GM13977 (cell line): ENCODE data around the gene DNAL4.

Experiments used
- DNase-seq: peaks from one replicate; pipeline ENCODE4 v3.0.0; 2012; ENCODE audit warnings: low spot score
- in situ Hi-C: fragments of 300-500 bp; cut with MboI; formaldehyde crosslinking; loops from one replicate; pipeline ENCODE4 v1.12.0; 2022; ENCODE audit warnings: low sequenced_read_pairs, low pct_unique_long_range_greater_than_20kb, mixed read lengths, inconsistent platforms; ENCODE audit not compliant: unreplicated experiment
- TF ChIP-seq, protein P1 (sequence below): IDR thresholded peaks from 2 replicates; pipeline ENCODE4 v1.5.1; 2012; ENCODE audit warnings: mild to moderate bottlenecking, control low read depth; ENCODE audit not compliant: insufficient read depth; ENCODE audit errors: extremely low read depth, missing control alignments

Gene DNAL4

GRCh38 chr22:38832005-38832978, 38.3 kb upstream of the DNAL4 start:
- no peak for DNase-seq
- TF ChIP-seq, protein P1, sequence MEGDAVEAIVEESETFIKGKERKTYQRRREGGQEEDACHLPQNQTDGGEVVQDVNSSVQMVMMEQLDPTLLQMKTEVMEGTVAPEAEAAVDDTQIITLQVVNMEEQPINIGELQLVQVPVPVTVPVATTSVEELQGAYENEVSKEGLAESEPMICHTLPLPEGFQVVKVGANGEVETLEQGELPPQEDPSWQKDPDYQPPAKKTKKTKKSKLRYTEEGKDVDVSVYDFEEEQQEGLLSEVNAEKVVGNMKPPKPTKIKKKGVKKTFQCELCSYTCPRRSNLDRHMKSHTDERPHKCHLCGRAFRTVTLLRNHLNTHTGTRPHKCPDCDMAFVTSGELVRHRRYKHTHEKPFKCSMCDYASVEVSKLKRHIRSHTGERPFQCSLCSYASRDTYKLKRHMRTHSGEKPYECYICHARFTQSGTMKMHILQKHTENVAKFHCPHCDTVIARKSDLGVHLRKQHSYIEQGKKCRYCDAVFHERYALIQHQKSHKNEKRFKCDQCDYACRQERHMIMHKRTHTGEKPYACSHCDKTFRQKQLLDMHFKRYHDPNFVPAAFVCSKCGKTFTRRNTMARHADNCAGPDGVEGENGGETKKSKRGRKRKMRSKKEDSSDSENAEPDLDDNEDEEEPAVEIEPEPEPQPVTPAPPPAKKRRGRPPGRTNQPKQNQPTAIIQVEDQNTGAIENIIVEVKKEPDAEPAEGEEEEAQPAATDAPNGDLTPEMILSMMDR, result no peak
- in situ Hi-C loops, result no loop called here

- DNase-seq, result no peak
- in situ Hi-C loops, result no loop called here
- TF ChIP-seq, protein P1, result no peak
Measured at GRCh38 chr22:38831166-38831945, 37.4 kb upstream of the DNAL4 start.

DNA sequence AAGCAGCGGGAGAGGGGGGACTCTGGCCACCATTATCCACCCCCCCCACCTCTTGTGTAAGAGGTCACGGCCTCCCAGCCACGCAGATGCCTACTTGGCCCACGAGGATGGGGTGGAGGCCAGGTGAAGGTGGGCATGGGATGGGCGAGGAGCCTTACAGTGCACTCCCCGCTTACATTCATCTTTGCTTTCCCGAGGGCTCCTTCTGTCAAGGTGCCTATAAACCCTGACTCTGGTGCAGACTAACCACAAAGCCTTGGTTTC, 36.8 kb upstream of the DNAL4 start:
- in situ Hi-C loops, result no loop called here
- TF ChIP-seq, protein P1, result no peak
- no peak for DNase-seq

DNA sequence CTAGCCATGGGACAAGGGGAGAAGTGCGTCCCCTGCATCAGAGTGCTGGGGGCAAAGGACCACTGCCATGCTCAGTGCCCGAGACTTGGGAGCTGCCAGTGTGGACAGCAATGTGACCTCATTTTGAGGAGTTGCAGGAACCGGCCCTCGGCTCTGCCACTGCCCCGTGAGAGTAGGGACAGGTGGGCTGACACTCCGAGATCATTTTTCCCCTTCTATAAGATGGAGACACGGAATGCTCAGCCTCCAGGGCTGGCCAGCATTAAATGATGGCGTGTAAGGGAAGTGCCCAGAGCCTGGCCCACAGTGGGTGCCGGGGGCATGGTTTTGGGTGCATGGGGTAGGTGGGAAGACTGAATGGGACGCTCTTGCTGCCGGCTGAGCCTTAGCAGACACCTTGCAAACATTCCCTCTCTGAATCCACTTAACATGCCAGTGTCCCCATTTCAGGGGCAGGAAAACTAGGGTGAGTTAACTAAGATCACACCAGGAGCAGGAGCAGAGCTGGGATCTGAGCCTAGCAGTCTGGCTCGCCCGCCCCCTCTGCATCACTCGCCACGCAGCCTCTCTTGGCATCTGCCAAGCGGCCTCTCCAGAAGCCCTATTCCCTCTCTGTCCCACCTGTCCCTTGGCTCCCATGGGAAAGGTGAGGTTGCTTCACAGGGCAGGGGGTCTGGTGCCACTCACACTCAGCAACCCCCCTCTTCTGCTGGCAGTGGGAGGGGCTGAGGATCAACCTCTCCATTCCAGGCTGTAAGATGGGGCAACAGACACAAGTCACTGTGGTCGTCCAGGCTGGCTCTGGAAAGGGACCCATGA, 36.3 kb upstream of the DNAL4 start:
- TF ChIP-seq, protein P1, result no peak
- no peak for DNase-seq
- in situ Hi-C loops, result no loop called here

DNA sequence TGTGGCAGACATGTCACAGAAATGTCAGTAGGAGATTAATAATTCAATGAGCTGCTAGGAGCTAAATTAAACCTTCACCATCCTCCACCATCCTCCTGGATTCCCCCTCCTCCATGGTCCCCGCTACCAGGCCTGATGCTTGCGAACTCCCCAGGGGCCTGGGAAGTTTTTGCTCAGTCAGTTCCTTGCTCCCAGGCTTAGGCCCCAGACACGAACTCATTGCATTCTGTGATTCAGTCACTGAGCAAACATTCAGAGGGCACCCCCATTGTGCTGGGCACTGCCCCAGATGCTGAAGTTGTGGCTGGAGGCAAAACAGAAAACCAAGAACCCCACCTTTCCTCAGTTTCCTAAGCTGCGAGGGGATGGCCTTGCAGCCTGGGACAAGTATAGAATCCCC, 35.5 kb upstream of the DNAL4 start:
- no peak for DNase-seq
- TF ChIP-seq, protein P1, result no peak
- in situ Hi-C loops, result no loop called here

- TF ChIP-seq, protein P1, result no peak
- DNase-seq, result no peak
- in situ Hi-C loops, result no loop called here
Measured at GRCh38 chr22:38828616-38829205, 34.8 kb upstream of the DNAL4 start.
